Coronary artery (tissue), 2 donors: ENCODE measurements around the gene ADORA2A.

ENCODE experiments used
- DNase-seq: peaks from one replicate; pipeline ENCODE4 v3.0.0-alpha.2; 2017; ENCODE audit warnings: low spot score
- H3K27ac ChIP-seq, 2 donors: fragments of 200-600 bp; sonication (generic); one replicate each; pipeline ENCODE4 v1.5.1; 2016 to 2019
- H3K4me3 ChIP-seq: fragments of 200-600 bp; sonication (generic); 2 replicates; pipeline ENCODE4 v1.5.1; 2016; ENCODE audit warnings: mild to moderate bottlenecking, moderate library complexity
- TF ChIP-seq, protein P1 (sequence below): fragments of 200-600 bp; sonication (generic); IDR thresholded peaks from one replicate; pipeline ENCODE4 v1.5.1; 2019; ENCODE audit warnings: antibody characterized with exemption

ADORA2A gene

GRCh38 chr22:24433001-24433827 lies 5.8 kb downstream of the ADORA2A start:
- Histone ChIP-seq H3K27ac (peak overlapping the region in 1 of 2 donors; percentile 75), H3K4me3 (no peak overlapping the region)
- TF ChIP-seq, protein P1, sequence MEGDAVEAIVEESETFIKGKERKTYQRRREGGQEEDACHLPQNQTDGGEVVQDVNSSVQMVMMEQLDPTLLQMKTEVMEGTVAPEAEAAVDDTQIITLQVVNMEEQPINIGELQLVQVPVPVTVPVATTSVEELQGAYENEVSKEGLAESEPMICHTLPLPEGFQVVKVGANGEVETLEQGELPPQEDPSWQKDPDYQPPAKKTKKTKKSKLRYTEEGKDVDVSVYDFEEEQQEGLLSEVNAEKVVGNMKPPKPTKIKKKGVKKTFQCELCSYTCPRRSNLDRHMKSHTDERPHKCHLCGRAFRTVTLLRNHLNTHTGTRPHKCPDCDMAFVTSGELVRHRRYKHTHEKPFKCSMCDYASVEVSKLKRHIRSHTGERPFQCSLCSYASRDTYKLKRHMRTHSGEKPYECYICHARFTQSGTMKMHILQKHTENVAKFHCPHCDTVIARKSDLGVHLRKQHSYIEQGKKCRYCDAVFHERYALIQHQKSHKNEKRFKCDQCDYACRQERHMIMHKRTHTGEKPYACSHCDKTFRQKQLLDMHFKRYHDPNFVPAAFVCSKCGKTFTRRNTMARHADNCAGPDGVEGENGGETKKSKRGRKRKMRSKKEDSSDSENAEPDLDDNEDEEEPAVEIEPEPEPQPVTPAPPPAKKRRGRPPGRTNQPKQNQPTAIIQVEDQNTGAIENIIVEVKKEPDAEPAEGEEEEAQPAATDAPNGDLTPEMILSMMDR = no peak
- DNase-seq = no peak

DNA sequence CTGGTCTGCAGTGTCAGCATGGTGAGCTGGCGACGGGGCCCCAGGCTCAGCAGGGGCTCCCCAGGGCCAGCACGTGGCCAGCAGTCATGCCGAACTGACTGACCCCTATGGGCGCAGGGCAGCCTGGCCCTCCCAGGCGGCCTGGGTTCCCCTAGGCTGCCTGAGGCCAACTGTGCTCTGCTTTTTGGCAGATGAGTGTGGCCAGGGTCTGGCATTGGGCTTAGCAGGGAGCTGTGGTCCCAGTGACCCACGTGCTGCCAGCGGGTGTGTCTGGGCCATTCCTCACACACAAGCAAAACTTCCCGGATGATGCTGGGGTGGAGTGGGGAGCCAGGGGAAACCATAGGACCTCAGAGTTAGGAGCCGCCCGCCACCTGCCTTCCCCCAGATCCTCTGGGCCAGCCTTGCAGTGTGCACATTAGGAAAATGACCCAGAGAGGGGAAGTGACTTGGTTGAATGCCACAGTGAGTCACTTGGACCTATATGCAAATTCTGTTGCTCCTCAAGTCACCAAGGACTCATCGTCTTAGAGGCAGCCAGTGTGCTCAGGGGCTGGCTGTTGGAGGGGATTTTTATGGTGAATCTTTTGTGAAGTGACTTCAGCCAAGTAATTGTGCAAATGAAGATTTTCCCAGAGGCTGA lies 6.5 kb downstream of the ADORA2A start:
- H3K27ac ChIP-seq = peak overlapping the region in 1 of 2 donors; percentile 68
- DNase-seq = no peak
- TF ChIP-seq, protein P1 = no peak
- no peak overlapping the region for H3K4me3 ChIP-seq

DNA sequence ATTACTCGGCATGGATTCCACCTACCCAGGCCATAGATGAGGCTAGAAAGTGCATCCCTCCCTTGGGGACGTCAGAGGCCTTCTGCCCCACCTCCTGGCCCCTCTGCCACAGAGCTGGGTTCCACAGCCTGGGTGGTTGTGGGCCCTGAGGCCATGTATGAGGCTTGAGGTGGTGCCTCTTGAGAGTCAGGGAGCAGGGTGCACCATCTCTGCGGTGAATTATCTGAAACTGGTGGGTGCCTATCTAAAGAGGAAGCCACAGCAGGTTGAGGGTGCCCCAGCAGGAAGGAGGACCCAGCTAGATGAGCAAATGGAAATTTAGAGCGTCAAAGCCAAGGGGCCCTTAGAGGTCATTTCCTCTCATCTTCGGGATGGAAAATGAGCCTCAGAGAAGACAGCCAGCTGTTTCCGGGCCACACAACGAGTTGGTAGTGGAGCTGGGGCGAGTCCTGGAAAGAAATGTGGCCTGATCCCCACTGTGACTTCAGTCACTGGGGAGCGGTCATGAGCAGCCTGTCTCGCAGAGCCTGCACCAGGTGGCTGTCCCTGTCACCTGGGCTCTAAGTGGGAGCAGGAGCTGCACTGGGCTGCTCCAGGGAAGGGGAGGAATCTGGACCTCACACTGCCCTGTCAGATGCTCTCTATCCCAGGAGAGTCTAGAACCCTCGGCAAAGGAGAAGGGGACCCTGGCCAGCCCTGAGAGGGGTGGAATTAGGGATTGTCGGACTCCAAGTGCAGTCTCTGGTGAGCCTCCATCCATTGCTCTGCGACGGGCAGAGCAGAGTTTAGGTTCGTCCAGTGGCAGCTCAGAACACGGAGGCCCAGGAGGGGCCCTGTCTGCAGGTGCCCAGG lies 7.3 kb downstream of the ADORA2A start:
- peak; percentile 73 for DNase-seq
- H3K4me3 ChIP-seq = no peak overlapping the region
- TF ChIP-seq, protein P1 = no peak
- peak overlapping the region in 1 of 2 donors; percentile 68 for H3K27ac ChIP-seq

DNA sequence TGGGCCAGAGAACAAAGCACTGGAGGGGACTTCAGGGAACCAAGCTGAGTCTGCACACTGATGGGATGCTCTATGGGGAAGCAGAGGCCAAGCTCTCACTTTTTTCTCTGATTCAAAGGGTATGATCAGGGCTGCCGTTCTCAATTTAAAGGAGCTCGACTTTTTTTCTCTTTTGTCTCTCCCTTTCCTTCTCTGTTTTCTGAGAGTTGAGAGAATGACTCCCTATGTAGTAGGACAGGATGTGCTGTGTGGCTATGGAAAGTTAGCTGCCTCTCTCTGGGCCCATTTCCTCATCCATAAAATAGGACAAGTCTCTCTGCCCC lies 7.9 kb downstream of the ADORA2A start:
- Histone ChIP-seq H3K4me3 (no peak overlapping the region), H3K27ac (no peak overlapping the region)
- TF ChIP-seq, protein P1 = no peak
- DNase-seq = no peak

DNA sequence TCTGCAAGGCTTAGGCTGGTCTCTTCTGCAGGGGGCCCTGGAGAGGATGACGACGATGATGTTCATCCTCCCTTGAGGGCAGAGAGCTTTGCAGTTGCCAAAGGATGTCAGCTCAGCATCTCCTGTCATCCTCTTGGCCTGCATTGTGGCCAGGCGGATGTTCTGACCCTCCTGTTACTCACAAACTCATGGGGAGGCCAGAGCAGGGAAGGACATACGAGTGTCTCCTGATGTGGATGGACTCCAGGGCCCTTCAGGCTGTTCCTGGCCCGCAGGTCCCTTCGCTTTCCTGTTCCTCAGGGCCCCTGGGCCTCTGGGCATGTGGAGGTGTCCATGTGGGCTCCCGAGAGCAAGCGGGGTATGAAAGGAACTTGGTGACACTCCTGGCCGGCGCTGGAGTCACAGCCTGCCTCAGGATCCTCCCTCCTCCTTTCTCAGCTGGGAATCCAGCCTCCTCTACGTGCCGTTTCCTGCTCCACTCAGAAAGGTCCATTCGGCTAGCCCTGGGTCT lies 8.5 kb downstream of the ADORA2A start:
- TF ChIP-seq, protein P1 = no peak
- Histone ChIP-seq H3K27ac (peak overlapping the region in 1 of 2 donors; percentile 3), H3K4me3 (no peak overlapping the region)

GRCh38 chr22:24436553-24436952 lies 9.2 kb downstream of the ADORA2A start:
- peak overlapping the region in 1 of 2 donors; percentile 15 for H3K27ac ChIP-seq
- peak; percentile 64 for DNase-seq
- TF ChIP-seq, protein P1 = no peak
- no peak overlapping the region for H3K4me3 ChIP-seq

More for the DNA sequence above, 8.5 kb downstream of the ADORA2A start:
- DNase-seq = peak; percentile 73
